ENCODE results near the gene MYO15A. TPM values are rescaled to one million over a fixed set of nuclear protein-coding genes. Genes with fewer than 3 reads are reported as not detected.

The MYO15A gene
- total RNA-seq, 1 experiment from 2014 or later, result 2.8 TPM

DNA sequence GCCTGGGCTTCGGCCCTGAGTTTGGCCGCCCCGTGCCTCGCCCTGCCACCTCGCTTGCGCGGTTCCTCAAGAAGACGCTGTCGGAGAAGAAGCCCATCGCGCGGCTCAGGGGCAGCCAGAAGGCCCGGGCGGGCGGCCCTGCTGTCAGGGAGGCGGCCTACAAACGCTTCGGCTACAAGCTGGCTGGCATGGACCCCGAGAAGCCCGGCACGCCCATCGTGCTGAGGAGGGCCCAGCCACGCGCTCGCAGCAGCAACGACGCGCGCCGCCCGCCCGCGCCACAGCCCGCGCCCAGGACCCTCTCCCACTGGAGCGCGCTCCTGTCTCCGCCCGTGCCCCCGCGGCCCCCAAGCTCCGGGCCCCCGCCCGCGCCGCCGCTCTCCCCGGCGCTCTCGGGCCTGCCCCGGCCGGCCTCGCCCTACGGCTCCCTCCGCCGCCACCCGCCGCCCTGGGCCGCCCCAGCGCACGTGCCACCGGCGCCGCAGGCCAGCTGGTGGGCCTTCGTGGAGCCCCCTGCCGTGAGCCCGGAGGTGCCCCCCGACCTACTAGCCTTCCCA is 12.0 kb downstream of the MYO15A start:
- Histone ChIP-seq H3K9me3 (ENCODE audit: control insufficient read depth in 1 of 2, insufficient read depth in 1 of 2, low read depth in 1 of 2, low read length in 2 of 2) (no peaks in the 10 kb centered on the region; a peak in 2 of 4 replicates), H3K27ac (ENCODE audit: low read depth, low read length) (no peak overlapping the region), H3K9me2 (ENCODE audit: insufficient read depth) (no peaks in the 10 kb centered on the region), H2AFZ (ENCODE audit: low read depth, low read length, poor library complexity, severe bottlenecking) (no peak overlapping the region), H3K36me3 (ENCODE audit: control insufficient read depth in 1 of 2, insufficient read depth in 2 of 2, low read length in 2 of 2) (no peaks in the 10 kb centered on the region), H3K9ac (ENCODE audit: low read length) (no peak overlapping the region), H3K4me2 (ENCODE audit: low read length) (no peak overlapping the region), H3K4me3 (replicated peaks in 1 of 2; ENCODE audit: low read depth in 1 of 2, low read length in 2 of 2) (no peak overlapping the region), H3K4me1 (ENCODE audit: control insufficient read depth in 1 of 2, insufficient read depth in 2 of 2, low read length in 2 of 2) (no peaks in the 10 kb centered on the region), H4K20me1 (ENCODE audit: insufficient read depth) (no peaks in the 10 kb centered on the region), H3K79me2 (ENCODE audit: insufficient read depth, low read length) (no peaks in the 10 kb centered on the region), H3K27me3 (ENCODE audit: insufficient read depth, low read length) (no peaks in the 10 kb centered on the region)
- ATAC-seq (no peak), DNase-seq (ENCODE audit: low read depth, low spot score) (no peak)
- intact Hi-C loops (cut with micrococcal nuclease), result no loop called here
- TF ChIP-seq, protein P1, sequence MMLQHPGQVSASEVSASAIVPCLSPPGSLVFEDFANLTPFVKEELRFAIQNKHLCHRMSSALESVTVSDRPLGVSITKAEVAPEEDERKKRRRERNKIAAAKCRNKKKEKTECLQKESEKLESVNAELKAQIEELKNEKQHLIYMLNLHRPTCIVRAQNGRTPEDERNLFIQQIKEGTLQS (IDR thresholded peaks at IDR 0.05), result no peak
- TF ChIP-seq SP1 (IDR thresholded peaks at IDR 0.05; ENCODE audit: low read depth), result no peak
- no peak for TF ChIP-seq RAD21 (IDR thresholded peaks at IDR 0.05; ENCODE audit: low read depth)
- TF ChIP-seq EGR1 (IDR thresholded peaks at IDR 0.05; ENCODE audit: low read depth), result no peak
- TF ChIP-seq EZH2 (IDR thresholded peaks at IDR 0.05), result no peak
- BruUV-seq (replicated peaks), result no TSS peak
- ChIA-PET RAD21 (ENCODE audit: low non-redundant PET in 1 of 2, low total read pairs in 2 of 2, uncharacterized antibody in 2 of 2, unreplicated experiment in 2 of 2) (no interaction called here), CTCF (no interaction called here), POLR2A (no interaction called here)

DNA sequence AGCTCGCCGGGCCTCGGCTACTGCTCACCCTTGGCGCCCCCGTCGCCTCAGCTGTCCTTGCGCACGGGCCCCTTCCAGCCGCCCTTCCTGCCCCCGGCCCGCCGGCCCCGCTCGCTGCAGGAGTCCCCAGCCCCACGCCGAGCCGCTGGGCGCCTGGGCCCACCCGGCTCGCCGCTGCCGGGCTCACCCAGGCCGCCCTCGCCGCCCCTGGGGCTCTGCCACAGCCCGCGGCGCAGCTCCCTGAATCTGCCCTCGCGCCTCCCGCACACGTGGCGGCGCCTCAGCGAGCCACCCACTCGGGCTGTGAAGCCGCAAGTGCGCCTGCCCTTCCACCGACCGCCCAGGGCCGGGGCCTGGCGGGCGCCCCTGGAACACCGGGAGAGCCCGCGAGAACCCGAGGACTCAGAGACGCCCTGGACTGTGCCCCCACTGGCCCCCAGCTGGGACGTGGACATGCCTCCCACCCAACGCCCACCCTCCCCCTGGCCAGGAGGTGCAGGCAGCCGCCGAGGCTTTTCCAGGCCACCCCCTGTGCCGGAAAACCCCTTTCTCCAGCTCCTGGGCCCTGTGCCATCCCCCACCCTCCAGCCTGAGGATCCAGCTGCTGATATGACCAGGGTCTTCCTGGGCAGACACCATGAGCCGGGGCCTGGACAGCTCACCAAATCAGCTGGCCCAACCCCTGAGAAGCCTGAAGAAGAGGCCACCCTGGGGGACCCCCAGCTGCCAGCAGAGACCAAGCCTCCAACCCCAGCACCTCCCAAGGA is 12.8 kb downstream of the MYO15A start:
- Histone ChIP-seq H3K9me2 (ENCODE audit: insufficient read depth) (no peaks in the 10 kb centered on the region), H4K20me1 (ENCODE audit: insufficient read depth) (no peaks in the 10 kb centered on the region), H3K79me2 (ENCODE audit: insufficient read depth, low read length) (no peaks in the 10 kb centered on the region), H3K9me3 (ENCODE audit: control insufficient read depth in 1 of 2, insufficient read depth in 1 of 2, low read depth in 1 of 2, low read length in 2 of 2) (no peaks in the 10 kb centered on the region; a peak in 2 of 4 replicates), H3K27me3 (ENCODE audit: insufficient read depth, low read length) (no peaks in the 10 kb centered on the region), H3K9ac (ENCODE audit: low read length) (no peak overlapping the region), H2AFZ (ENCODE audit: low read depth, low read length, poor library complexity, severe bottlenecking) (no peak overlapping the region), H3K36me3 (ENCODE audit: control insufficient read depth in 1 of 2, insufficient read depth in 2 of 2, low read length in 2 of 2) (no peaks in the 10 kb centered on the region), H3K4me3 (replicated peaks in 1 of 2; ENCODE audit: low read depth in 1 of 2, low read length in 2 of 2) (no peak overlapping the region), H3K27ac (ENCODE audit: low read depth, low read length) (no peak overlapping the region), H3K4me2 (ENCODE audit: low read length) (no peak overlapping the region), H3K4me1 (ENCODE audit: control insufficient read depth in 1 of 2, insufficient read depth in 2 of 2, low read length in 2 of 2) (no peaks in the 10 kb centered on the region)
- DNase-seq (ENCODE audit: low read depth, low spot score), result no peak
- BruUV-seq (replicated peaks), result no TSS peak
- intact Hi-C loops (cut with micrococcal nuclease), result no loop called here
- CTCF ChIA-PET, result no interaction called here
- POLR2A ChIA-PET, result no interaction called here
- RAD21 ChIA-PET (ENCODE audit: low non-redundant PET in 1 of 2, low total read pairs in 2 of 2, uncharacterized antibody in 2 of 2, unreplicated experiment in 2 of 2), result interaction anchor here in 1 of 2 experiments (0.7 kb wide), 1 partner anchor 208 kb away, joined by 3 read pairs; no protein-coding TSS in a partner anchor
- no peak for ATAC-seq
- TF ChIP-seq, protein P2, sequence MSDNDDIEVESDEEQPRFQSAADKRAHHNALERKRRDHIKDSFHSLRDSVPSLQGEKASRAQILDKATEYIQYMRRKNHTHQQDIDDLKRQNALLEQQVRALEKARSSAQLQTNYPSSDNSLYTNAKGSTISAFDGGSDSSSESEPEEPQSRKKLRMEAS (IDR thresholded peaks at IDR 0.05), result no peak
- TF ChIP-seq, protein P1 (IDR thresholded peaks at IDR 0.05), result no peak

Measured in HCT116 (cell line).